Nephron progenitor cell (in vitro differentiated cells): ENCODE measurements around the gene DHRS3.
"Not testable (repeated sequence)": the region's sequence is repeated elsewhere in the genome, so short reads cannot be mapped to it uniquely, and the experiment has no call there.

Experiments
- DNase-seq: peaks from one replicate; pipeline ENCODE4 v3.0.0; 2021
- H3K27ac Mint-ChIP-seq: 2 replicates; pipeline ENCODE4 v1.8.0; 2021; ENCODE audit warnings: mild to moderate bottlenecking, moderate library complexity, mixed read lengths
- H3K27me3 Mint-ChIP-seq: 2 replicates; pipeline ENCODE4 v1.8.0; 2021; ENCODE audit warnings: mild to moderate bottlenecking, low read depth, mixed read lengths; ENCODE audit not compliant: poor library complexity
- H3K36me3 Mint-ChIP-seq: 2 replicates; pipeline ENCODE4 v1.8.0; 2021; ENCODE audit warnings: low read depth, mixed read lengths
- H3K4me1 Mint-ChIP-seq: 2 replicates; pipeline ENCODE4 v1.8.0; 2021; ENCODE audit warnings: mixed read lengths
- H3K4me3 Mint-ChIP-seq: 2 replicates; pipeline ENCODE4 v1.8.0; 2021; ENCODE audit warnings: mild to moderate bottlenecking, moderate library complexity, mixed read lengths
- H3K9me3 Mint-ChIP-seq: 2 replicates; pipeline ENCODE4 v1.8.0; 2021; ENCODE audit warnings: mild to moderate bottlenecking, moderate library complexity, mixed read lengths
- CTCF ChIP-seq: fragments of 200-600 bp; sonication (generic); IDR thresholded peaks from 2 replicates; pipeline ENCODE4 v1.5.0; 2021; ENCODE audit warnings: antibody characterized with exemption

DHRS3 gene

GRCh38 chr1:12527564-12527963, 90.4 kb downstream of the DHRS3 start:
- Mint-ChIP-seq H3K9me3 (no peaks in the 10 kb centered on the region), H3K27ac (no peak overlapping the region), H3K36me3 (no peaks in the 10 kb centered on the region), H3K4me3 (no peak overlapping the region), H3K27me3 (no peaks in the 10 kb centered on the region), H3K4me1 (peaks cover 43% of the 10 kb centered on the region)
- no peak for TF ChIP-seq CTCF
- no peak for DNase-seq

GRCh38 chr1:12525311-12526181, 92.5 kb downstream of the DHRS3 start:
- H3K4me3 Mint-ChIP-seq, result no peak overlapping the region
- no peak for DNase-seq

GRCh38 chr1:12524266-12524665, 93.7 kb downstream of the DHRS3 start:
- DNase-seq, result no peak
- no peak overlapping the region for H3K27ac Mint-ChIP-seq
- H3K27me3 Mint-ChIP-seq, result peaks cover 3% of the 10 kb centered on the region
- peaks cover 42% of the 10 kb centered on the region for H3K4me1 Mint-ChIP-seq
- H3K4me3 Mint-ChIP-seq, result no peak overlapping the region
- no peaks in the 10 kb centered on the region for H3K9me3 Mint-ChIP-seq
- TF ChIP-seq CTCF, result no peak
- no peaks in the 10 kb centered on the region for H3K36me3 Mint-ChIP-seq

More at GRCh38 chr1:12525311-12526181, 92.5 kb downstream of the DHRS3 start:
- Mint-ChIP-seq H3K27me3 (no peaks in the 10 kb centered on the region), H3K9me3 (no peaks in the 10 kb centered on the region), H3K27ac (peak overlapping the region; percentile 97), H3K4me1 (peaks cover 37% of the 10 kb centered on the region), H3K36me3 (no peaks in the 10 kb centered on the region)
- no peak for TF ChIP-seq CTCF

- H3K27me3 Mint-ChIP-seq, H3K4me3 Mint-ChIP-seq, H3K9me3 Mint-ChIP-seq, H3K27ac Mint-ChIP-seq, DNase-seq, H3K36me3 Mint-ChIP-seq: not testable (repeated sequence)
- peaks cover 46% of the 10 kb centered on the region for H3K4me1 Mint-ChIP-seq
Measured at GRCh38 chr1:12522780-12523179, 95.2 kb downstream of the DHRS3 start.

GRCh38 chr1:12521096-12521495, 96.9 kb downstream of the DHRS3 start:
- no peak for DNase-seq
- Mint-ChIP-seq H3K27ac (peak overlapping the region; percentile 22), H3K4me1 (peaks cover 41% of the 10 kb centered on the region), H3K9me3 (no peaks in the 10 kb centered on the region), H3K36me3 (no peaks in the 10 kb centered on the region), H3K27me3 (peaks cover 3% of the 10 kb centered on the region), H3K4me3 (no peak overlapping the region)
- no peak for TF ChIP-seq CTCF

- Mint-ChIP-seq H3K27ac (no peak overlapping the region), H3K36me3 (no peaks in the 10 kb centered on the region)
Measured at GRCh38 chr1:12519693-12520364, 98.2 kb downstream of the DHRS3 start.

More at GRCh38 chr1:12519693-12520364, 98.2 kb downstream of the DHRS3 start:
- Mint-ChIP-seq H3K4me3 (no peak overlapping the region), H3K27me3 (peaks cover 3% of the 10 kb centered on the region), H3K4me1 (peaks cover 28% of the 10 kb centered on the region), H3K9me3 (no peaks in the 10 kb centered on the region)
- TF ChIP-seq CTCF, result no peak
- no peak for DNase-seq
